Stimulated activated CD4-positive, alpha-beta T cell treated with anti-CD3 and anti-CD28 coated beads, Interleukin-15, amount 100 ng/mL, for 24 hours (primary cell): ENCODE measurements around the gene MAML3.
"Not testable (repeated sequence)": the region's sequence is repeated elsewhere in the genome, so short reads cannot be mapped to it uniquely, and the experiment has no call there.

Experiments
- DNase-seq: peaks from one replicate; pipeline ENCODE4 v3.0.0-alpha.2; 2020

Gene MAML3

DNA sequence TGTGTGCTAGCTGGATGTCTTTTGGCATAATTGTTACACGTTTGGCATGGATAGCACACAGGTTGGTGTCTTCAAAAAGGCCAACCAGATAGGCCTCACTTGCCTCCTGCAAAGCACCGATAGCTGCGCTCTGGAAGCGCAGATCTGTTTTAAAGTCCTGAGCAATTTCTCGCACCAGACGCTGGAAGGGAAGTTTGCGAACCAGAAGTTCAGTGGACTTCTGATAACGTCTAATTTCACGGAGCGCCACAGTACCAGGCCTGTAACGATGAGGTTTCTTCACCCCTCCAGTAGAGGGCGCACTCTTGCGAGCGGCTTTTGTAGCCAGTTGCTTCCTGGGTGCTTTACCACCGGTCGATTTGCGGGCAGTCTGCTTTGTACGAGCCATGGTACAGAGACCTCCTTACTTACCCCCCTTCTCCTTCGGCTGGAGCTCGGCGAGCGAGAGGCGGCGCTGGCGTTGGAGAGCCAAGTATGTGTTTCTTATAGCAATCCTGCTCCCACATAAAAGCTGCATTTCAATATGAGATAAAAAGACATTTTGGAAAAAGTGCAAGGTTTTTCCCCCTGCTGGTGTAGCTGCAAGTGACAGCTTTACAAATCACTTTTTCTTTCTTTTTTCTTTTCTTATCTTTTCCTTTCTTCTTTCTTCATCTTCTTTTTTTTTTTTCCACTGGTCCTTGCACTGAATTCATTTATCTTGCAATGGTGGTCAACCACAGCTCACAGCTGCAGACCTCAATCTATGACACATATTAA lies 455.6 kb downstream of the MAML3 start:
- not testable (repeated sequence) for DNase-seq

DNA sequence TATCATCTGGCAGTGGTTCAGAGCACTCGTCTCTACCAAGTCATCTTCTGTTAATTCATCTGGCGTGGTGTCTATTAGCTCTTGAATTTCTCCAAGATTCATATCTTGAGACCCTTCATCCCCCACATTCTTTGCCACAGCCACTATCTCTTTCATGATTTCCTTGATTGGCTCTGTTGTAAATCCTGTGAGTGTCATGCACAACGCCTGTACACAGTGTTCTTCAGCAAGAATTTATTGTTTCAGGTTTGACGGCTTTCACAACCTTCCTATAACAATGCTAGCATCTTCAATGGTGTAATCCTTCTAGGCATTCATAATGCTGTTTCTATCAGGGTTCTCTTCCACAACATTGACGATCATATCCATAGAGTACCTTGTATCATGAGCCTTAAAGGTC lies 457.5 kb downstream of the MAML3 start:
- DNase-seq, result no peak

DNA sequence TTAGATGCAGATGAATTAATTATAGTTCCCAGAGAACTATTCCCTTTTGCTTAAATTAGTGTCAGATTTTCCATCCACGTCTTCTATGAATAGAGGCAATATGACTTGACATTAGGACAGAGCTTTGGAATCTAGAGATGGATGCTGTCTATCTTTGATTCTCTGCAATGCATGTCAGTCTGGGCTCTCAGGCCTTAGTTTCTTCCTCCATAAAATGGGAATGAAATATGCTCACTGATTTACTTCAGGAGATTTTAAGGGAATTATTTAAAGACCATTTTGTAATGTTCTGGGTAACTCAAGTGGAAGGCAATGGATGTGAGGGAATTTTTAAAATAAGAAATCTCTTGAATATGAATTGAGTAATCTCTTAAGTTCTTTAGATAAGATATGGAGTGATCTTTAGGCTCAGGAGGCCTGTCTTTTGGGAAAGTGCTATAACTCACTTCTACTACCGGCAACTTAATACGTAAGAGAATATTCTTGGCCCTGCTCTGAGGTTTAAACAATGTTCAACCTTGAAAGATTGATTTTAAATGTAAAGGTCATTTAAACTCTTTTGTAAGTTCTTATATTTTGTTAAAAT lies 459.4 kb downstream of the MAML3 start:
- DNase-seq, result no peak

DNA sequence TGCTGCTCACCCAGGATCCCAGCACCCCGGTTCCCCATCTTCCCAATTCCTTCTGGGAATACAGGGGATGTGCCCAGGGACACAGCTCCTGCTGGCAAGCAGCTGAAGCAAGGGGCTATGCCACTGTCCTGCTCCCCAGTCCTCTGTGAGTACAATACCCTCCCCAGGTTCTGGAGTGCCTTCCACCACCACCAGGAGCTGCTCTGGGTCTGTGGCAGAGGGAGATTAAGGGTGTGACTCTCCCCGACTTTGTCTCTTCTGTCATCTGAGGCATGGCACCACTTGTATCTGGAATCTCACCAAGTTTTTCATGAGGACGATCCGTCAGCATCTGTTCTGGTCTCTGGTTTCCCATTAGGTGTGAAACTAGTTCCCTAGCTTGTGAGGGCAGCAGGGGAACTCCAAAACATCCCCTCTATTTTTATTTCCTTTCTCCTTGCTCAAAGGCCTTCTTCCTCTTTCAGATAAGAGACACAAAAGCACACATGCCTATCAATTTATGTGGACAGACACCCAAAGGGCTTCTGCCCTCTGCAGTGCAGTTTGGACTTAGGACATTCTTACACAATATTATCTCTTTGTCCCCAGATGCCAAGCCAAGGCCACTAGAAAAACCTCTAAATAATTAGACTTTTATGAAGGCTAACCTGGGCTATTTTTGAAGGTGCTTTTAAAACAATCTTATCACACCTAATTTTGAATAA lies 461.5 kb downstream of the MAML3 start:
- no peak for DNase-seq

DNA sequence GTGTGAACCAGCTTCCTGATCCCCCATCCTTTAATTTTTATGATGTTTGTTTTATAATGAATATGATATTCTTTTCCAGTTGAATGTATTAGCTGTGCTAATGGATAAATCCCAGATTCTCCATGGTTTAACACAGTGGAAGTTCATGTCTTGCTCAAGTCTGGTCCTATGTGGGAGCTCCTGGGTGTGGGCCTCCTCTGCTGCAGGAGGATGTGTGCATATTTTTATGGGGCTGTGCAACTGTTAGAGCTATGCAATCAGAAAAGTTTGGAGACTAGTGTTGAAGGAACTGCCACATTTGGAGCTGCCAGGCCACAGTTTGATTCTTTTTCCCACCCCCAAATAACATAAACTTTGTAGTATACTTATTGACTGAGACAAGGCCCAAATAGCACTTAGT lies 463.6 kb downstream of the MAML3 start:
- no peak for DNase-seq

DNA sequence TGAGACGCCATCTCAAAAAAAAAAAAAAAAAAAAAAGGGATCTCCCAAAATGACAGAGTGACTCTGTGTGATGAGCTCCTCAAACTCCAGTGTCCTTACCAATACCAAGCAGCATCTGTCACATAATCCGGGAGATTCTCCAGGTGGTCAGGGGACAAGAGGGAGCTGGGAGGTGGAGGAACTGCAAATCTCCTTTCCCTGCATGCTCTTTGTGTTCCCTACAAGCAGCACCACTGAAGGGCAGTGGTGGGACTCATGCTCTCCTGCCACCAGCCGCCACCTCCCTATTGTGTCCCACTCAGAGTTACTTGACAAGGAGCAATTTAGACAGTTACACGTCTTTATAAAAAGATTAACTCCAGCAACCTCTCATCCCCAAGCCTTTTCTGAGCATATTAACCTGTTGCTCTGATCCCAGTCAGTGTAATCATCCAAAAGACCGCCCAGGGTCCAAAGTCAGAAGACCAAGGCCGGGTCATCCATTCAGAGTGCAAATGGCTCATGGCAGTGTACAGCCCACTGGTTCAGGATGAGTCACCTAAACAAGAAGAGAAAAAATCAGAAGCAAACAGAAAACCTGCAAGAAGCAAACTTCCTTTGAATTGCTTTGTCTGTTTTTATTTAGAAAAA lies 464.8 kb downstream of the MAML3 start:
- no peak for DNase-seq

DNA sequence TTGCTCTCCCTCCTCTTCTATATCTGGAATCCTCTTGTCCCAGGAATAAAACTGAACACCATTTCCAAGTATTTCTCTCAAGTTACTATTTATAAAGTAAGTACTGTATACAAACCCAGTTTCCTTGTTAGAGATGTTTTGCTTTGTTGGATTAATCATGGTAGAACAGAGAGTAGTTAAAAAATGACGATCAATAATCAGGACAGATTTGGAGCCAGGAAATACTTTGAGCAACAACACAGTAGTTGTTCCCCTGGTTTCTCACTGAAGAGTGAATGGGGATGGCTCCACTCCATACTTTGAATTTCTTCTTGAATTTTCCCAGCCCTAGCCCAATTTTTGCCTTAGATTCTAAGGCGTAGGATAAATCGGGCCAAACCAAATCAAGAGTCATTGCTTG lies 467.0 kb downstream of the MAML3 start:
- no peak for DNase-seq

DNA sequence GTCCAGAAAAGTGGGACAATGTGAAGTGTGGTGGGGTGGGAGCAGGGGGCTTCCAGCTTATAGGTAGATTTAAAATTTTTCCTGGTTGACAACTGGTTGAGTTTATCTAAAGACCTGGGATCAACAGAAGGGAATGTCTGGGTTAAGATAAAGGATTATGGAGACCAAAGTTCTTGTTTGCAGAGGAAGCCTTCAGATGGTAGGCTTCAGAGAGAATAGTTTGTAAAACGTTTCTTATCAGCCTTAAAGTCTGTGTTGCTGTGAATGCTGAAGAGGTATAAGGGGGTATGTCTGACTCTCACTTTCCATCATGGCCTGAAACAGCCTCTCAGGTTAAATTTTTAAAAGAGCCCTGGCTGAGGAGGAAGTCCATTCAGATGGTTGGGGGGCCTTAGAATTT lies 467.9 kb downstream of the MAML3 start:
- no peak for DNase-seq

DNA sequence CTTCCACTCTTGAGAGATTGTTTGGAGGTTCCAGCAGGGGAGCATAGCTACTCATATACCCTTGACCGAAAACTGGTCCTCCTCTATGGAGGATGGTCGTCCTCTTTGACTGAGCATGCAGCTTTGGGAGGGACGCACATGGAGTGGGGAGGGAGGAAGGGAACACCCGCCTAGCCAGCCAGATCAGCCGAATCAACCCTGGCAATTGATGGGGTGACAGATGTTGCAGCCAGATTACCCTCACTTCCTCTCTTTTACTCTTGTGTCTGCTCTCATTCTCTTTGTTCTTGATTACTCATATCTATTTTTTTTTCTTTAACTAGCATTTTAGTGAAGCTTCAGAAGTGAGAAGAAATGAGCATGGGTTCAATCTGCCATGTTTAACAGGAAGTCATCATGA lies 468.8 kb downstream of the MAML3 start:
- no peak for DNase-seq

DNA sequence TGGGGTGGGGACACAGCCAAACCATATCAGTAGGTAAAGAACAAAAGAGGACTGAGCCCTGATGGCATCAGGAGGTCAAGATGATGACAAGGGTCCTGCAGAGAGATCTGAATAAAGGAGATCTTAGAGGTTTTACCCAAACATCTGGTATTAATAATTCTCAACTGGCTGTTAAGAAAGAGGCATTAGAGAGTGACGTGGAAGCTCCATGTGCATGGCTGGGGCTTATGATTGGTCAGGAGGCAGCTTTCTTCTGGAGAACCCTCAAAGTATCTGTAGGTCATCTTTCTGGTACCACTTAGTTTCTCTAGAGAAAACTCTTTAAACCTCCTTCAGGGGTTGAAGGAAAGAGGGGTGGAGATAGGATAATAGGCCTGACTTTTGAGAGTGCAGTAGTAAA lies 469.6 kb downstream of the MAML3 start:
- DNase-seq, result no peak

DNA sequence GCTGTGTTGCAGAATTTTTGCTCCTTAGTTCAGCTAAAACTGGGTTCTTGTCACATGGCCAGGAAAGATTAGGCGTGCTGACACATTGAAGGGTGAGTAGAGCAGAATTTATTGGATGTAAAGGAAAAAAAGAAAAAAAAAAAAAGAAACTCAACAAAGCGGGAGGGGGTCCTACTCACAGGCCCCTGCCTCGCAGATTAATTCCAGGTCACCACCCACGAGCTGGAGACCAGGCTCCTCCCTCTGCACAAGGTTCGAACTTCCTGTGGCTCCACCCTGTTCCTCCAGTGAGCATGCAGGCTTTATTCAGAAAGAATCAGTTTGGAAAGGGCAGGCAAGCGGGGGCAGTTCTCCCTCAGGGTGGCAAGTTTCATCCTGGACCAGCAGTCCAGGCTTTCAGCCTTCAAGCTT lies 471.2 kb downstream of the MAML3 start:
- DNase-seq, result no peak

DNA sequence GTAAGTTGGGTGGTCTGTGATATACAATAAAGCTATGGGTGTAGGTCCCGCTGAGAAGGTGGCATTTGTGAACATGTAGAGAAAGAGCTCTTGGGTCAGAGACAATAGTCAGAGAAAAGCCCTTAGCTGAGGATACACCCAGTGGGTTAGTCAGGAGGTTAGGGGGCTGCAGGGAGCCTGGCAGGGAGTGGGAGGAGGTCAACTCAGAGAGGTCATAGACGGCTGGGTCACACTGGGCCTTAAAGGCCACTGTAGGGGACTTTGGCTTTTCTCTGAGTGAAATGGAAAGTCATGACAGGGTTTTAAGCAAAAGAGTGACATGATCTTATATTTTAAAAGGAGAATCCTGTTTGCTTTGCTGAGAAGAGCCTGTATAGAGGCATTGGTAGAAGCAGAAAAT lies 471.7 kb downstream of the MAML3 start:
- no peak for DNase-seq

DNA sequence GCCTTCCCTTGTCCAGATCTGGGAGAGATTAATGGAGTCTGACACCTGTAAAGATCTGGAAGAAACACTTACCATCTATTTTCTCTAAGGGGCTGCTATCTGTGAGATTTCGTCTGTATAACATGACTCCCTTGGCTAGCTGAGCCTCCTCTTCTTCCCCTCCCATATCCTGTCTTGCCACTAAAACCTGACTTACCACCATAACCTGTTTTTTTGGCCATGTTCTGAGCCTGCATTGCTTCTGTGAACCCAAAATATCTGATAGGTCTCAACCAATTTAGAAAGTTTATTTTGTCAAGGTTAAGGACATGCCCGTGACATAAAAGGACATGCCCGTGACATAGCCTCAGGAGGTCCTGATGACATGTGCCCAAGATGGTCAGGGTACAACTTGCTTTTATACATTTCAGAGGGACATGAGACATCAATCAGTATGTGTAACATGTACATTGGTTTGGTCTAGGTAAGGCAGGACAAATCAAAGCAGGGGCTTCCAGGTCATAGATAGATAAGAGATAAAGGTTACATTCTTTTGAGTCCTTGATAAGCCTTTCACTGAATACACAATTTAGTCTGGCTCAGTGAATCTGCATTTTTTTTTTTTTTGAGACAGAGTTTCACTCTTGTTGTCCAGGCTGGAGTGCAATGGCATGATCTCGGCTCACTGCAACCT lies 476.9 kb downstream of the MAML3 start:
- no peak for DNase-seq

DNA sequence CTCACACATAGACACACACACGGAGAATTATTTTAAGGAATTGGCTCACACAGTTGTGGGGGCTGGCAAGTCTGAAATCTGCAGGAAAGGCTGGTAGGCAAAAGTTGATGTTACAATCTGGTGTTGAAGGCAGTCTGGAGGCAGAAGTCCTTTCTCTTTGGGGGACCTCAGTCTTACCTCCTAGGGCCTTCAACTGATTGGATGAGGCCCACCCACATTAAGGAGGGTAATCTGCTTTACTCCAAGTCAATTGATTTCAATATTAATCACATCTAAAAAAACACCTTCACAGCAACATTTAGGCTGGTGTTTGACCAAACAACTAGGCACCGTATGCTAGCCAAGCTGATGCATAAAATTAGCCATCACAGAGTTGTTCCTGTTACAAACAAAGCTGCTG lies 477.6 kb downstream of the MAML3 start:
- no peak for DNase-seq

DNA sequence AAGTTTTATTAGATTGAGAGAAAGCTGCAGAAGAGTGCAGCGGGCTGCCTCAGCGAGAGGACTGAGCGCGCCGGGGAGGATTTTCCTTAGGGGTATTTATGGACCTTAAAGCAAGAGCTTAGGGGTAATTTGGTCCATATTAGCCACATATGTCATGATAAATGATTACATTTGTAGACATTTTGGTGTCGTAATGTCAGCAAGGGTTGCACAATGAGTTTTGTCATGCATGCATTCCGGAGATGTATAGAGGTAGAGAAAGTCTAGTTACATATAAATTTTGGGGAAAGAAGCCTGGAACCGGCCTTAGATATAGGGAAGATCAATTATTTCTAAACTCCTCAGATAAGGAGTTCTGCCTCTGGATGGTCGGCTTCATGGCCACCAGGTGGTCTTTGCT lies 478.3 kb downstream of the MAML3 start:
- DNase-seq, result no peak

DNA sequence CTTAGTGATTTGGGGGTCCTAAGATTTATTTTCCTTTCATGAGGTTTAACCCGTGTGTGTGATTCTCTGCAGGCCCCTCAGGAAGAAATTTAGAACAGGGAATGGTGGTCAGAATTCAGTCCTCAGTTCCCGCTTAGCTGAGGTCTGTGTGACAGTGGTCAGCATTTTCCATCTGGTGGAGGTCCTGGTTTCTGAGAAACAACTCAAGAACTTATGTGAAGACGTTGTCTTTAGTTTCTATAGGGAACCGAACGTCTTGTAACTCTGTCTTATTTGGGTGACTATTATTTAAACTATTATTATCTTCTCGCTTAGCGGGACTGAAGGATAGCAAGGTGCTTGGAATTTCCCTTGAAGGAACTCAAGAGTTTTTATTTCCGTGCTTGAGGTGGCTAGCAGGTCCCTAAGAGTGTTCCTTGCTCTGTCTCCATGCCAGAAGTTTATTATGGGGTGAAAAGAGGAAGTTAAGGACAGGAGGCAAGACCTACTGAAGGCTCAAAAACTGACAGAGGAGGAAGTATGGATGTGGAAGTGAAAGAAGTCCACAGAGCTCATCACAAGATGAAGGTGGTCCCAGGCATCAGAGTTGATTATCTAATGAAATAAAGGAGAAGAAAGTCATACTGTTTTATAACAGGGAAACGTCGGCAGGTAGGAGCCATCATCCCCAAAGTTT lies 479.0 kb downstream of the MAML3 start:
- DNase-seq, result no peak

DNA sequence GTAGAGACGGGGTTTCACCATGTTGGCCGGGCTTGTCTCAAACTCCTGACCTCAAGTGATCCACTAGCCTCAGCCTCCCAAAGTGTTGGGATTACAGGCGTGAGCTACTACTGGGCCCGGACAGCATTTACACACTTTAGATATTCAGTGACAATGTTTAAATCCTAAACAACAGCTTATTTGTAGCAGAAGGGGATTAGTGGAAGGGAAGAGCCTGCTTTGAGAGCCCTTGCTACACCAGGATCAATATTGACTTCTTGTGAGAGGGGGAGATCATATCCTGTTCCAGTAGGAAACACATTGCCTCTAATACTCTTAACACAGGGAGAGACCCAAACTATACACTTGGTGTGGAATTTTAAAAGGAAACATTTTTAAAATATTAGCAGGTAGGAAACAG lies 481.3 kb downstream of the MAML3 start:
- no peak for DNase-seq

DNA sequence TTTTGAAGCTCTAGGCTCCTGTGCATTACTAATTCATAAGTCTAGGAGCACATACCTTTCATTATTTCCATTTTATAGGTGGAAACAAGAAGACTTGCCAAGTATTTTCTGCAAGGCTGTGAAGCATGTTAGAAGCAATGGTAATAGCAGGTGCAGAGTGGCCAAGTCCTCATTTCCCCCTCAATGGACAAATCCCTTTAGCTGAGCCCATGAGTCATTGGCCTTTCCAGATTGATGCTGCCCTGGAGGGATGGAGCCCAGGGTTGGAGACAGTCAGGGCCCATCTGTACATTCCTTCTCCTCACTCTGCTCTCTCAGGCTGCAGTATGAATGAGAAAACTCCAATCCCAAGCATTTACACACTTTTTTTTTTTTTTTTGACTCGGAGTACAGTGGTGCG lies 481.8 kb downstream of the MAML3 start:
- DNase-seq, result no peak

DNA sequence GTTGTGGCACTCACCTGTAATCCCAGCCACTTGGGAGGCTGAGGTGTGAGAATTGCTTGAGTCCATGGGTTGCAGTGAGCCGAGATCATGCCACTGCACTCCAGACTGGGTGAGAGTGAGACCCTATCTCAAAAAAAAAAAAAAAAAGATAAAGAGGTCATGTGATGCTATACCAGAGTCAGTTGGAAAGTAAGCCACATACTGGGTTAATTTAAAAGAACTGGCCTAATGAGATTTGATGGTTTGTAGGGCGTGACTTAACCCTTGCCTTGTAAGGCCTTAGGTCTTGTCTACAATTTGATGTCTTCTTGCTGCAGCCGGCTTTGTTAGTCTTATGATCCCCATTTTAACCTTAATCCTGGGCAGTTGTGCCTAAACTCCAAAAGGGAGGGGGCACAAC lies 483.2 kb downstream of the MAML3 start:
- DNase-seq, result no peak

DNA sequence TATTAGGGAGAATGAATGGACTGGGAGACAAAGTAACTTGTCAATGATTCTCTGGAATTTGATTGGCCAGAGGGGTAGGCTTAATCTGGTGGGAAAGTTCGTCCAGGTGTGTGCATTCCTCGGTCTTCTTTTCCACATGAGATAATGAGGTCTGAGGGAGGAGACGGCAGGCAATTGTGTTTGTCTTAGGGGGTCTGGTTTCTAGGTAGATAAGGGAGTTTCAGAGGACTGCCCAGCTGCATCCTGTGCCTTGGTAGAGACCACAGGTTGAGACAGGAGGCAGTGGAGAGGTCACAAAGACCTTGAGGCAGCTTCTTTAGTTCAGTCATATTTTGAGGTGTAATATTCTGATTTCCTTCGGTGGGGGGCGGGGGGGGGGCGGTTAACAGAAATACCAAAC lies 484.1 kb downstream of the MAML3 start:
- no peak for DNase-seq

DNA sequence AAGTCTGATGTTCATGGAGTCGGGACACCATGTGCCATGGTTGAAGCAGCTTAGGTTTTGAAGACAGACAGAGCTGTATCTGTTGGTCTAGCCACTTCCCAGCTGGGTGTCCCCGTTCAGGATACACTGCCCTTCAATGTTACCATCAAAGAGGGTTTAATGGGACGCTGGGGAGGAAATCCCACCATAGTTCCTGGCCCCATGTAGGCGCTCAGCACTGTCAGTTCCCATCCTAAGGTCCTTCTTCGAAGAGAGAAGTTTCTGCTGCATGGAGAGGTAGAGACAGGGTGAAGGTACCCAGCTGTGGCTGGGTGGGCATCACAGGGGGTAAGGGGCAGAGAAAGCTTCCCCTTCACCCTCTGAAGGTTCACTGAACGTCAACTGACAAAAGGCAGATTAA lies 484.6 kb downstream of the MAML3 start:
- DNase-seq, result no peak

DNA sequence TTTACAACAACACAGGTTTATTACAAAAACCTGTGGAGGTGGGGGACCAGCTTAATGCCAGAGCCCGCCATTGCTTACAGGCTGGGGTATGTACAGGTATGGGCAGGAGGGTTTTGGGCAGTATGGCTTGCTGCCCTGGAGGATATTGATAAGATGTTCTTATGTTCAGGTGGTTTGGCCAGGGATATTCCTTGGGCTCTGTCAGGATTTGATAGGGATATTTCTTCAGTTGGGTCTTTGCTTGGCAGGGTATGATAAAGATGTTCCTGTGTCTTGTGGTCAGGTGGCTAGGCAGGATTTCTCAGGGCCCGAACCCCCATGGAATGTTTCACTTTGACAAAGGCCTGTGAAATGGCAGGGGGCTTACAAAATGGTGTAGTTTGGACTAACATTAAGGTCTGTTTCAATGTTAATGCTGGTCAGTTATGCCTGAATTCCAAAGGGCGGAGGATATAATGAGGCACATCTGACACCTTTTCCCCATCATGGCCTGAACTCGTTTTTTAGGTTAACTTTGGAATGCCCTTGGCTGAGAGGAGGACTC lies 485.3 kb downstream of the MAML3 start:
- no peak for DNase-seq

DNA sequence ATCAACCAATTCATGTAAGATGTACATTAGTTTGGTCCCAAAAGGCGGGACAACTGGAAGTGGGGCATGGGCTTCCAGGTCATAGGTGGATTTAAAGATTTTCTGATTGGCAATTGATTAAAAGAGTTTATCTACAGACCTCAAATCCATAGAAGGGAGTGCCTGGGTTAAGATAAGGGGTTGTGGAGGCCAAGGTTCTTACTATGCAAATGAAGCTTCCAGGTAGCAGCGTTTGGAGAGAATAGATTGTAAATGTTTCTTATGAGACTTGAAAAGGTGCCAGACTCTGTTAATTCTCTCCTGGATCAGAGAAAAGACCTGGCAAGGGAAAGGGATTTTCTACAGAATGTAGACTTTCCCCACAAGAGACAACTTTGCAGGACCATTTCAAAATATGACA lies 485.9 kb downstream of the MAML3 start:
- no peak for DNase-seq
